HepG2 (cell line): Measurements from ENCODE around the gene BET1L. TPM values are rescaled to one million over a fixed set of nuclear protein-coding genes. Genes with fewer than 3 reads are reported as not detected.

Experiments
- FOXA1 ChIP-seq, 2 experiments: fragments of 450-650 bp in 1 of 2; sonication (generic) in 1 of 2; formaldehyde crosslinking in 1 of 2; IDR thresholded peaks; 2 replicates each; pipeline versions ENCODE4 v1.4.0 to v1.6.1; 2016 to 2020; ENCODE audit warnings: missing genetic modification reagents in 1 of 2
- GATAD2A ChIP-seq: IDR thresholded peaks from 2 replicates; pipeline ENCODE4 v1.6.1; 2016
- HNRNPLL ChIP-seq: fragments of 200-400 bp; formaldehyde crosslinking; IDR thresholded peaks from 2 replicates; pipeline ENCODE4 v1.6.1; 2017; ENCODE audit warnings: mild to moderate bottlenecking, low read depth, low read length; ENCODE audit not compliant: poor library complexity, severe bottlenecking
- ISX ChIP-seq: sonication (generic); formaldehyde crosslinking; conservative IDR thresholded peaks from 2 replicates; pipeline ENCODE4 v1.5.0; 2020; ENCODE audit warnings: missing genetic modification reagents
- LCORL ChIP-seq, 2 experiments: fragments of 450-650 bp in 1 of 2; sonication (generic) in 1 of 2; formaldehyde crosslinking in 1 of 2; IDR thresholded peaks; 2 replicates each; pipeline versions ENCODE4 v1.5.0 to v1.6.1; 2017 to 2020; ENCODE audit warnings: antibody characterized with exemption in 1 of 2, missing genetic modification reagents in 1 of 2
- MED8 ChIP-seq: sonication (generic); formaldehyde crosslinking; IDR thresholded peaks from 2 replicates; pipeline ENCODE4 v1.8.1; 2023; ENCODE audit warnings: mild to moderate bottlenecking, missing genetic modification reagents; ENCODE audit not compliant: insufficient replicate concordance
- SNAPC4 ChIP-seq: sonication (generic); formaldehyde crosslinking; IDR thresholded peaks from 2 replicates; pipeline ENCODE4 v1.4.0; 2020; ENCODE audit warnings: mild to moderate bottlenecking, missing genetic modification reagents
- ZNF17 ChIP-seq: sonication (generic); formaldehyde crosslinking; IDR thresholded peaks from 2 replicates; pipeline ENCODE4 v1.5.0; 2020; ENCODE audit warnings: mild to moderate bottlenecking, missing genetic modification reagents
- ZNF329 ChIP-seq: sonication (generic); formaldehyde crosslinking; IDR thresholded peaks from 2 replicates; pipeline ENCODE4 v1.9.0; 2021; ENCODE audit warnings: low read depth, mild to moderate bottlenecking, missing genetic modification reagents
- ZNF691 ChIP-seq: sonication (generic); formaldehyde crosslinking; IDR thresholded peaks from 2 replicates; pipeline ENCODE4 v1.4.0; 2020; ENCODE audit warnings: missing genetic modification reagents, low read depth, mild to moderate bottlenecking, borderline replicate concordance
- polyA plus RNA-seq, 8 experiments: library from polyadenylated mRNA; depleted of rRNA in 3 of 8; stranded (reverse) in 7 of 8; unstranded in 1 of 8; fragments of >200 nt; fragmentation: Illumina TruSeq in 4 of 8; extraction: Trizol in 4 of 8; gene quantifications; 2 replicates each; pipeline versions ENCODE4 v1.2.1 to v1.2.3, GENCODE V29; 2011 to 2016; ENCODE audit warnings: low read depth in 4 of 8, missing spikeins in 1 of 8, mixed read lengths in 1 of 8; ENCODE audit not compliant: insufficient read depth in 1 of 8
- total RNA-seq, 5 experiments: library from RNA; depleted of rRNA; stranded (reverse); fragments of >200 nt; fragmentation: Illumina TruSeq; extraction: Trizol; gene quantifications; 2 replicates each; pipeline ENCODE4 v1.2.3, GENCODE V29; 2016; ENCODE audit warnings: low read depth in 1 of 5

BET1L gene
- total and polyA plus RNA-seq, 2 of the 13 experiments (the other 11 are each of a cell fraction or from before 2014, with no cell fraction given), result 26.2 to 59.6 TPM

- TF ChIP-seq ZNF329 (CRISPR knock-in tag) (peak; percentile 84; the same call in 1 of the 2 replicates), MED8 (CRISPR knock-in tag) (peak; percentile 68), GATAD2A (peak; percentile 38; the same call in 1 of the 2 replicates), LCORL (IDR thresholded peaks at IDR 0.05) (no peak), LCORL (CRISPR knock-in tag; IDR thresholded peaks at IDR 0.05) (peak; percentile 50), SNAPC4 (CRISPR knock-in tag) (peak; percentile 10; the same call in 1 of the 2 replicates), ZNF17 (no peak), HNRNPLL (peak; percentile 75), ZNF691 (CRISPR knock-in tag) (peak; percentile 76), FOXA1 (IDR thresholded peaks at IDR 0.05) (no peak), FOXA1 (CRISPR knock-in tag; IDR thresholded peaks at IDR 0.05) (peak; percentile 3; the same call in 1 of the 2 replicates), ISX (CRISPR knock-in tag) (0 out of 2 replicates have a peak, but pooled peaks have one; percentile 51)
- TF ChIP-seq, all 625 proteins: peak for 280
These were observed at the start of gene BET1L, which contains the start of gene RIC8A (continued) for GRCh38 chr11:207208-207862.
